Measurements from ENCODE around the gene LGR6.

DNA sequence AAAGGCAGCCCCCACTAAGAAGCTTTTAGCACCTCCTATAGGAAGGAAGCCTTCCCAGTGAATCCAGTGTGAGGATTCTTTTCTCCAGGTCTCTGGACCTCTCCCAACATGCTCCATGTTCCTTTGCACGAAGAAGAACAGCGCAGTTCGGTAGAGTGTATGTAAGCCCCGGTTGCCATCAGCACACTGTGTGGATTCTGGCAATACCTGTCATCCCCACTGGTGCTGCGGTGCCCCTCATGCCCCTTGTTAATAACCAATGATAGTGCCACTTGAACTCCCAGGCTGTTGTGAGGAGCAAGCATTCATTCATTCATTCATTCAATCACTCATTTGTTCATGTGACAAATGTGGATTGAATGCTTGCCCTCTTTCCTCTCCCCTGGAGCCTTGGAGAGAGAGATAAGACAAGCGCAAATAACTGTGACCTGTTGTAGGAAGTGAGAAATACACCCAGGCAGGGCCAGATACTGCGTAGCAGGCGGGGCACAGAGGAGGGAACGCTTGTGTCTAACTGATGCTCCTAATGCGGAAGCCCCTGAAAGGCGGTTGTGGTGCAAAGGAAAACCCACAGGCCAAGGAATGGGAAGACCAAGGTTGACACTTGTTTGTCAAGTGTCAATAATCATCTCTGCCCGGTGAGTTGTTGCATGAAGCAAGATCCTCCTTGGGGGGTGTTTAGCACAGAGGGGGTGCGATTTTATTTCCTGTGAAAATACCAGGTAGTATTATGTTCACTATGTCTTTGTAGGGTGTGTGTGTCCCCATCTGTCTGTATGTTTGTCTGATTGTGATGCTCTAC lies 9.8 kb downstream of the LGR6 start:
- TF ChIP-seq, protein P1, sequence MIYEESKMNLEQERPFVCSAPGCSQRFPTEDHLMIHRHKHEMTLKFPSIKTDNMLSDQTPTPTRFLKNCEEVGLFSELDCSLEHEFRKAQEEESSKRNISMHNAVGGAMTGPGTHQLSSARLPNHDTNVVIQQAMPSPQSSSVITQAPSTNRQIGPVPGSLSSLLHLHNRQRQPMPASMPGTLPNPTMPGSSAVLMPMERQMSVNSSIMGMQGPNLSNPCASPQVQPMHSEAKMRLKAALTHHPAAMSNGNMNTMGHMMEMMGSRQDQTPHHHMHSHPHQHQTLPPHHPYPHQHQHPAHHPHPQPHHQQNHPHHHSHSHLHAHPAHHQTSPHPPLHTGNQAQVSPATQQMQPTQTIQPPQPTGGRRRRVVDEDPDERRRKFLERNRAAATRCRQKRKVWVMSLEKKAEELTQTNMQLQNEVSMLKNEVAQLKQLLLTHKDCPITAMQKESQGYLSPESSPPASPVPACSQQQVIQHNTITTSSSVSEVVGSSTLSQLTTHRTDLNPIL (CRISPR knock-in tag; IDR thresholded peaks at IDR 0.05; ENCODE audit: low read depth), result no peak
- TF ChIP-seq ZNF70 (CRISPR knock-in tag; IDR thresholded peaks at IDR 0.05), result no peak
- TF ChIP-seq, protein P2, sequence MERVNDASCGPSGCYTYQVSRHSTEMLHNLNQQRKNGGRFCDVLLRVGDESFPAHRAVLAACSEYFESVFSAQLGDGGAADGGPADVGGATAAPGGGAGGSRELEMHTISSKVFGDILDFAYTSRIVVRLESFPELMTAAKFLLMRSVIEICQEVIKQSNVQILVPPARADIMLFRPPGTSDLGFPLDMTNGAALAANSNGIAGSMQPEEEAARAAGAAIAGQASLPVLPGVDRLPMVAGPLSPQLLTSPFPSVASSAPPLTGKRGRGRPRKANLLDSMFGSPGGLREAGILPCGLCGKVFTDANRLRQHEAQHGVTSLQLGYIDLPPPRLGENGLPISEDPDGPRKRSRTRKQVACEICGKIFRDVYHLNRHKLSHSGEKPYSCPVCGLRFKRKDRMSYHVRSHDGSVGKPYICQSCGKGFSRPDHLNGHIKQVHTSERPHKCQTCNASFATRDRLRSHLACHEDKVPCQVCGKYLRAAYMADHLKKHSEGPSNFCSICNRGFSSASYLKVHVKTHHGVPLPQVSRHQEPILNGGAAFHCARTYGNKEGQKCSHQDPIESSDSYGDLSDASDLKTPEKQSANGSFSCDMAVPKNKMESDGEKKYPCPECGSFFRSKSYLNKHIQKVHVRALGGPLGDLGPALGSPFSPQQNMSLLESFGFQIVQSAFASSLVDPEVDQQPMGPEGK (CRISPR knock-in tag; IDR thresholded peaks at IDR 0.05; ENCODE audit: borderline replicate concordance), result no peak
- no peak for TF ChIP-seq ZC3H10 (CRISPR knock-in tag; IDR thresholded peaks at IDR 0.05)
- no peak for TF ChIP-seq ARNTL (CRISPR knock-in tag; IDR thresholded peaks at IDR 0.05; ENCODE audit: borderline replicate concordance, low read depth)
- TF ChIP-seq ZNF565 (CRISPR knock-in tag; conservative IDR thresholded peaks at IDR 0.05; ENCODE audit: low read depth), result no peak
- TF ChIP-seq RARB (CRISPR knock-in tag; IDR thresholded peaks at IDR 0.05), result no peak
- no peak for TF ChIP-seq CSRNP3 (CRISPR knock-in tag; IDR thresholded peaks at IDR 0.05)
- TF ChIP-seq, protein P3, sequence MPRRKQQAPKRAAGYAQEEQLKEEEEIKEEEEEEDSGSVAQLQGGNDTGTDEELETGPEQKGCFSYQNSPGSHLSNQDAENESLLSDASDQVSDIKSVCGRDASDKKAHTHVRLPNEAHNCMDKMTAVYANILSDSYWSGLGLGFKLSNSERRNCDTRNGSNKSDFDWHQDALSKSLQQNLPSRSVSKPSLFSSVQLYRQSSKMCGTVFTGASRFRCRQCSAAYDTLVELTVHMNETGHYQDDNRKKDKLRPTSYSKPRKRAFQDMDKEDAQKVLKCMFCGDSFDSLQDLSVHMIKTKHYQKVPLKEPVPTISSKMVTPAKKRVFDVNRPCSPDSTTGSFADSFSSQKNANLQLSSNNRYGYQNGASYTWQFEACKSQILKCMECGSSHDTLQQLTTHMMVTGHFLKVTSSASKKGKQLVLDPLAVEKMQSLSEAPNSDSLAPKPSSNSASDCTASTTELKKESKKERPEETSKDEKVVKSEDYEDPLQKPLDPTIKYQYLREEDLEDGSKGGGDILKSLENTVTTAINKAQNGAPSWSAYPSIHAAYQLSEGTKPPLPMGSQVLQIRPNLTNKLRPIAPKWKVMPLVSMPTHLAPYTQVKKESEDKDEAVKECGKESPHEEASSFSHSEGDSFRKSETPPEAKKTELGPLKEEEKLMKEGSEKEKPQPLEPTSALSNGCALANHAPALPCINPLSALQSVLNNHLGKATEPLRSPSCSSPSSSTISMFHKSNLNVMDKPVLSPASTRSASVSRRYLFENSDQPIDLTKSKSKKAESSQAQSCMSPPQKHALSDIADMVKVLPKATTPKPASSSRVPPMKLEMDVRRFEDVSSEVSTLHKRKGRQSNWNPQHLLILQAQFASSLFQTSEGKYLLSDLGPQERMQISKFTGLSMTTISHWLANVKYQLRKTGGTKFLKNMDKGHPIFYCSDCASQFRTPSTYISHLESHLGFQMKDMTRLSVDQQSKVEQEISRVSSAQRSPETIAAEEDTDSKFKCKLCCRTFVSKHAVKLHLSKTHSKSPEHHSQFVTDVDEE (CRISPR knock-in tag; IDR thresholded peaks at IDR 0.05), result no peak
- no peak for TF ChIP-seq POU6F1 (CRISPR knock-in tag; IDR thresholded peaks at IDR 0.05; ENCODE audit: borderline replicate concordance, low read depth)
